ENCODE data around the gene EXOC4. TPM values are rescaled to one million over a fixed set of nuclear protein-coding genes. Genes with fewer than 3 reads are reported as not detected.

The EXOC4 gene
- total RNA-seq, 1 donor from 2014 or later, result 99.2 TPM

GRCh38 chr7:133613250-133613790, 360.4 kb downstream of the EXOC4 start:
- DNase-seq (ENCODE audit: extremely low spot score in 2 of 2), result no peak
- Histone ChIP-seq H3K4me1 (no peaks in the 10 kb centered on the region), H3K4me3 (no peak overlapping the region), H3K27me3 (no peaks in the 10 kb centered on the region), H3K27ac (no peak overlapping the region), H3K36me3 (no peaks in the 10 kb centered on the region), H3K9me3 (no peaks in the 10 kb centered on the region)
- intact Hi-C loops (cut with DNase I), result no loop called here
- TF ChIP-seq POLR2AphosphoS5 (IDR thresholded peaks at IDR 0.05; ENCODE audit: insufficient read depth in 1 of 2, low read depth in 1 of 2), result no peak
- TF ChIP-seq CTCF (IDR thresholded peaks at IDR 0.05), result no peak
- no peak for TF ChIP-seq POLR2A (IDR thresholded peaks at IDR 0.05)

DNA sequence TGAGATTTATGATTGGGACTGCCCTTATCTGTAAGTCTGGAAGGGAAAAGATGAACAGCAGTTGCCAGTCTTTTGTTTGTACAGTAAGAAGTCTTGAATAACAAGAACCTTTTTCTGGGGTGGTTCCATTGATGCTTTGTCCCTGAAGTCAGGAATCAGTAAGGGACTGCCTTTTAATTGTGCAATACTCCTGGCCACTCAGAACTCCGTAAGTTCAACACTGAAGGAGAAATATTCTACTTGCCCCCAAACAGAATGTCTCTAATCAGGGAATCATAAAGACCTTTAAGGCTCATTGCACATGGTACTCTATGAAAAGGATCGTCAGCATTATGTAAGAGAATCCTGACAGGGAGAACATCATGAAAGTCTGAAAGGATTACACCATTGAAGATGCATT, 361.4 kb downstream of the EXOC4 start:
- no peak for TF ChIP-seq POLR2A (IDR thresholded peaks at IDR 0.05)
- TF ChIP-seq CTCF (IDR thresholded peaks at IDR 0.05), result no peak
- no peak for TF ChIP-seq POLR2AphosphoS5 (IDR thresholded peaks at IDR 0.05; ENCODE audit: insufficient read depth in 1 of 2, low read depth in 1 of 2)
- DNase-seq (ENCODE audit: extremely low spot score in 2 of 2), result no peak
- H3K4me1 ChIP-seq, result no peaks in the 10 kb centered on the region
- intact Hi-C loops (cut with DNase I), result no loop called here
- no peaks in the 10 kb centered on the region for H3K36me3 ChIP-seq
- H3K4me3 ChIP-seq, result no peak overlapping the region
- no peaks in the 10 kb centered on the region for H3K27me3 ChIP-seq
- H3K27ac ChIP-seq, result no peak overlapping the region
- H3K9me3 ChIP-seq, result no peaks in the 10 kb centered on the region

- intact Hi-C loops (cut with DNase I), result no loop called here
- TF ChIP-seq POLR2AphosphoS5 (IDR thresholded peaks at IDR 0.05; ENCODE audit: insufficient read depth in 1 of 2, low read depth in 1 of 2), result no peak
- TF ChIP-seq POLR2A (IDR thresholded peaks at IDR 0.05), result no peak
- TF ChIP-seq CTCF (IDR thresholded peaks at IDR 0.05), result no peak
- H3K9me3 ChIP-seq, result no peaks in the 10 kb centered on the region
- H3K27me3 ChIP-seq, result no peaks in the 10 kb centered on the region
- no peak overlapping the region for H3K27ac ChIP-seq
- no peak overlapping the region for H3K4me3 ChIP-seq
- no peaks in the 10 kb centered on the region for H3K4me1 ChIP-seq
- H3K36me3 ChIP-seq, result no peaks in the 10 kb centered on the region
- no peak for DNase-seq (ENCODE audit: extremely low spot score in 2 of 2)
Measured at GRCh38 chr7:133618970-133619369, 366.1 kb downstream of the EXOC4 start.

DNA sequence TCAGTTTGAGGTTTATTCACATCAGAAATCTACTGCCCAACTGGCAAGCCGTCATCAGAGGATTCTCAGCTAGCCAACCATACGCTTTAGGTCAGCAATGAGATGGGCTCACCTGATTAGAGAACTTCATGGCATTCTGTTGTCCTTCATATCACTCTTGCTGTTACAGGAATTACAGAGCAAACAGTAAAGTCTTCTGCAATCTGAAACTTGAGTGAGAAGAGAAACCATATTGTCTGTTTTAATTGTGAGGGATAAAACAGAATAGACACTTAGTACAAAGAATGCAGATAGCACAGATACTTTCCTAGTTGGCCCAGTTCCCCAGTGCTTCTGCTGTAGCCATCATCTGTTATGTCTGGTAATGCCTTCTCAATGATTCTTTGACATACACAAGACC, 366.6 kb downstream of the EXOC4 start:
- DNase-seq (ENCODE audit: extremely low spot score in 2 of 2), result no peak
- no peak overlapping the region for H3K27ac ChIP-seq
- no peaks in the 10 kb centered on the region for H3K9me3 ChIP-seq
- TF ChIP-seq POLR2A (IDR thresholded peaks at IDR 0.05), result no peak
- no peak for TF ChIP-seq POLR2AphosphoS5 (IDR thresholded peaks at IDR 0.05; ENCODE audit: insufficient read depth in 1 of 2, low read depth in 1 of 2)
- TF ChIP-seq CTCF (IDR thresholded peaks at IDR 0.05), result no peak
- H3K4me1 ChIP-seq, result no peaks in the 10 kb centered on the region
- no peak overlapping the region for H3K4me3 ChIP-seq
- no peaks in the 10 kb centered on the region for H3K36me3 ChIP-seq
- intact Hi-C loops (cut with DNase I), result no loop called here
- no peaks in the 10 kb centered on the region for H3K27me3 ChIP-seq

DNA sequence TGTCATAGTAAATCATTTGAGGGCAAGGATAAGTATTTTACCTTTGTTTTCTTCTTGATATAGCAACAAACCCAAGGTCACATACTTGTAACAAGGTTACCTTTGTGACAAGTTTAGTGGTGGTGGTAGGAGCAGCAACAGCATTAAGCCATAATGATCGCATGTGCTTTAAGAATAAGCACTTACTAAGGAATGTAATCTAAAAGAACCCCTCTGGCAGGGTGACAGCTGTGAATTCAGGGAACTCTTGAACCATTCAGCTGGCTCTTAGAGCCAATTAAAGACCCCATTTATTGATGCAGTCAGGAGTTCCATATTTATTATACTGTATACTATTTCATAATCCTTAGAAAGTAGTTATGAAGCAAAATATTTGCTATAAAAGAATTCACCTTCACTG, 370.8 kb downstream of the EXOC4 start:
- Histone ChIP-seq H3K9me3 (no peaks in the 10 kb centered on the region), H3K27ac (no peak overlapping the region), H3K4me3 (no peak overlapping the region), H3K36me3 (no peaks in the 10 kb centered on the region), H3K27me3 (no peaks in the 10 kb centered on the region), H3K4me1 (no peaks in the 10 kb centered on the region)
- DNase-seq (ENCODE audit: extremely low spot score in 2 of 2), result no peak
- intact Hi-C loops (cut with DNase I), result no loop called here
- TF ChIP-seq POLR2A (IDR thresholded peaks at IDR 0.05) (no peak), CTCF (IDR thresholded peaks at IDR 0.05) (no peak), POLR2AphosphoS5 (IDR thresholded peaks at IDR 0.05; ENCODE audit: insufficient read depth in 1 of 2, low read depth in 1 of 2) (no peak)

Data from vagina (tissue), 2 donors.